SK-N-SH treated with all-trans-retinoic acid at 6 μM for 48 hours (cell line): ENCODE measurements around the gene MT1X.

Experiments used
- ATAC-seq: fragments of 200-7000 bp; cut with Tn5 transposase; 3 replicates; pipeline ENCODE4 v1.9.1; 2020; ENCODE audit warnings: mild to moderate bottlenecking, moderate library complexity
- ARNTL ChIP-seq: fragments of 450-650 bp; formaldehyde crosslinking; IDR thresholded peaks from 2 replicates; pipeline ENCODE4 v1.5.0; 2020; ENCODE audit warnings: low read depth, mild to moderate bottlenecking, moderate library complexity, borderline replicate concordance
- BACH2 ChIP-seq: fragments of 250-450 bp; sonication (Bioruptor Pico); IDR thresholded peaks from 2 replicates; pipeline ENCODE4 v1.9.0; 2021; ENCODE audit warnings: mild to moderate bottlenecking, borderline replicate concordance
- CSDC2 ChIP-seq: fragments of 250-450 bp; sonication (Bioruptor Pico); IDR thresholded peaks from 2 replicates; pipeline ENCODE4 v1.5.0; 2020; ENCODE audit warnings: mild to moderate bottlenecking, moderate library complexity
- CSRNP3 ChIP-seq: fragments of 250-450 bp; sonication (Bioruptor Pico); IDR thresholded peaks from 2 replicates; pipeline ENCODE4 v1.5.1; 2021; ENCODE audit warnings: mild to moderate bottlenecking, moderate library complexity
- ESRRG ChIP-seq: fragments of 250-450 bp; sonication (Bioruptor Pico); IDR thresholded peaks from 2 replicates; pipeline ENCODE4 v1.6.1; 2021; ENCODE audit warnings: mild to moderate bottlenecking
- GLIS3 ChIP-seq: fragments of 250-450 bp; sonication (Bioruptor Pico); IDR thresholded peaks from 2 replicates; pipeline ENCODE4 v1.5.0; 2020; ENCODE audit warnings: mild to moderate bottlenecking, moderate library complexity
- ISL1 ChIP-seq: fragments of 250-450 bp; sonication (Bioruptor Pico); IDR thresholded peaks from 2 replicates; pipeline ENCODE4 v2.1.2; 2022; ENCODE audit warnings: mild to moderate bottlenecking, moderate library complexity
- OSR1 ChIP-seq: fragments of 250-450 bp; sonication (Bioruptor Pico); IDR thresholded peaks from 2 replicates; pipeline ENCODE4 v1.8.0; 2022; ENCODE audit warnings: moderate library complexity, mild to moderate bottlenecking, inconsistent platforms
- PATZ1 ChIP-seq: fragments of 250-450 bp; sonication (Bioruptor Pico); IDR thresholded peaks from 2 replicates; pipeline ENCODE4 v1.8.0; 2020; ENCODE audit warnings: mild to moderate bottlenecking, moderate library complexity, borderline replicate concordance
- POU6F1 ChIP-seq: fragments of 250-450 bp; sonication (Bioruptor Pico); IDR thresholded peaks from 2 replicates; pipeline ENCODE4 v1.8.0; 2021; ENCODE audit warnings: low read depth, mild to moderate bottlenecking, moderate library complexity, borderline replicate concordance
- PPARA ChIP-seq: fragments of 250-450 bp; sonication (Bioruptor Pico); IDR thresholded peaks from 2 replicates; pipeline ENCODE4 v1.5.0; 2020; ENCODE audit warnings: mild to moderate bottlenecking, borderline replicate concordance
- RARB ChIP-seq: fragments of 250-450 bp; sonication (Bioruptor Pico); IDR thresholded peaks from 2 replicates; pipeline ENCODE4 v1.8.0; 2021; ENCODE audit warnings: mild to moderate bottlenecking, moderate library complexity
- SNAI2 ChIP-seq: fragments of 250-450 bp; sonication (Bioruptor Pico); IDR thresholded peaks from 2 replicates; pipeline ENCODE4 v1.5.0; 2020; ENCODE audit warnings: mild to moderate bottlenecking, moderate library complexity
- TCF4 ChIP-seq: fragments of 250-450 bp; sonication (Bioruptor Pico); IDR thresholded peaks from 2 replicates; pipeline ENCODE4 v1.8.0; 2021; ENCODE audit warnings: mild to moderate bottlenecking, moderate library complexity, borderline replicate concordance
- TOX ChIP-seq: fragments of 250-450 bp; sonication (Bioruptor Pico); IDR thresholded peaks from 2 replicates; pipeline ENCODE4 v1.8.0; 2021; ENCODE audit warnings: mild to moderate bottlenecking, moderate library complexity, borderline replicate concordance
- TSHZ2 ChIP-seq: fragments of 250-450 bp; sonication (Bioruptor Pico); IDR thresholded peaks from 2 replicates; pipeline ENCODE4 v1.5.0; 2020; ENCODE audit warnings: mild to moderate bottlenecking, moderate library complexity
- ZC3H10 ChIP-seq: fragments of 250-450 bp; sonication (Bioruptor Pico); IDR thresholded peaks from 2 replicates; pipeline ENCODE4 v1.5.1; 2021; ENCODE audit warnings: mild to moderate bottlenecking, moderate library complexity
- ZFP3 ChIP-seq: fragments of 250-450 bp; sonication (Bioruptor Pico); IDR thresholded peaks from 2 replicates; pipeline ENCODE4 v1.5.0; 2020; ENCODE audit warnings: mild to moderate bottlenecking, moderate library complexity
- ZFP30 ChIP-seq: fragments of 450-650 bp; formaldehyde crosslinking; IDR thresholded peaks from 2 replicates; pipeline ENCODE4 v1.5.0; 2022; ENCODE audit warnings: mild to moderate bottlenecking, moderate library complexity
- ZNF565 ChIP-seq: fragments of 450-650 bp; formaldehyde crosslinking; conservative IDR thresholded peaks from 2 replicates; pipeline ENCODE4 v1.5.0; 2020; ENCODE audit warnings: low read depth, mild to moderate bottlenecking, moderate library complexity
- ZNF70 ChIP-seq: fragments of 450-650 bp; formaldehyde crosslinking; IDR thresholded peaks from 2 replicates; pipeline ENCODE4 v1.5.0; 2020; ENCODE audit warnings: mild to moderate bottlenecking, moderate library complexity
- ZNF8 ChIP-seq: fragments of 450-650 bp; formaldehyde crosslinking; IDR thresholded peaks from 2 replicates; pipeline ENCODE4 v1.5.0; 2020; ENCODE audit warnings: mild to moderate bottlenecking, moderate library complexity

The MT1X gene

GRCh38 chr16:56667581-56668571, 14.4 kb upstream of the MT1X start, which contains the start of gene MT1G:
MT1G (minus strand) TSS chr16:56668065; CDS start chr16:56667993, 72 bp downstream.
- no peak for TF ChIP-seq POU6F1 (CRISPR knock-in tag)
- TF ChIP-seq ZNF565, result no peak
- TF ChIP-seq ESRRG (CRISPR knock-in tag), result no peak
- TF ChIP-seq CSRNP3 (CRISPR knock-in tag), result no peak
- TF ChIP-seq ZC3H10 (CRISPR knock-in tag), result no peak
- TF ChIP-seq ZFP30 (CRISPR knock-in tag), result no peak
- TF ChIP-seq TOX (CRISPR knock-in tag), result no peak
- TF ChIP-seq SNAI2 (CRISPR knock-in tag), result no peak
- TF ChIP-seq BACH2 (CRISPR knock-in tag), result no peak
- TF ChIP-seq OSR1 (CRISPR knock-in tag), result no peak
- TF ChIP-seq TSHZ2 (CRISPR knock-in tag), result no peak
- TF ChIP-seq ARNTL (CRISPR knock-in tag), result no peak
- TF ChIP-seq ISL1 (CRISPR knock-in tag), result no peak
- TF ChIP-seq PATZ1 (CRISPR knock-in tag), result no peak
- TF ChIP-seq PPARA (CRISPR knock-in tag), result no peak
- no peak for TF ChIP-seq ZFP3 (CRISPR knock-in tag)
- no peak for TF ChIP-seq ZNF70 (CRISPR knock-in tag)
- no peak for TF ChIP-seq GLIS3 (CRISPR knock-in tag)
- TF ChIP-seq TCF4 (CRISPR knock-in tag), result no peak
- TF ChIP-seq CSDC2 (CRISPR knock-in tag), result no peak
- peak; percentile 59; the same call in 2 of the 3 replicates for ATAC-seq

- no peak for TF ChIP-seq ZNF70 (CRISPR knock-in tag)
- no peak for TF ChIP-seq TSHZ2 (CRISPR knock-in tag)
- TF ChIP-seq SNAI2 (CRISPR knock-in tag), result no peak
- TF ChIP-seq ZFP30 (CRISPR knock-in tag), result no peak
- TF ChIP-seq ARNTL (CRISPR knock-in tag), result no peak
- TF ChIP-seq RARB (CRISPR knock-in tag), result no peak
- no peak for TF ChIP-seq CSDC2 (CRISPR knock-in tag)
- no peak for TF ChIP-seq ESRRG (CRISPR knock-in tag)
- no peak for TF ChIP-seq TOX (CRISPR knock-in tag)
- TF ChIP-seq GLIS3 (CRISPR knock-in tag), result no peak
- TF ChIP-seq PPARA (CRISPR knock-in tag), result no peak
- TF ChIP-seq TCF4 (CRISPR knock-in tag), result no peak
- no peak for TF ChIP-seq BACH2 (CRISPR knock-in tag)
- no peak for TF ChIP-seq ISL1 (CRISPR knock-in tag)
- no peak for TF ChIP-seq ZNF8 (CRISPR knock-in tag)
- no peak for TF ChIP-seq OSR1 (CRISPR knock-in tag)
- no peak for TF ChIP-seq PATZ1 (CRISPR knock-in tag)
- ATAC-seq, result no peak
Observed at GRCh38 chr16:56669005-56669839, 13.0 kb upstream of the MT1X start, which contains the start of gene MT1H. MT1H (plus strand) TSS chr16:56669814; CDS start chr16:56669885, 71 bp downstream.
